H1 (cell line): ENCODE measurements around the gene BAZ2B.

Experiments used
- CBX5 ChIP-seq: fragments of 300-800, 300-1000 bp; sonication (generic); IDR thresholded peaks from 2 replicates; pipeline ENCODE4 v1.7.1; 2016; ENCODE audit warnings: antibody characterized with exemption, low read length, low read depth
- CTCF ChIP-seq, 3 experiments: IDR thresholded peaks; 1 replicate in 2 of 3; 2 replicates in 1 of 3; pipeline versions ENCODE4 v1.5.1 to v1.6.1; 2011; ENCODE audit warnings: low read length in 3 of 3, mild to moderate bottlenecking in 3 of 3, inconsistent platforms in 2 of 3, low read depth in 1 of 3, moderate library complexity in 1 of 3; ENCODE audit not compliant: insufficient read depth in 1 of 3; ENCODE audit errors: control extremely low read depth in 1 of 3
- E2F6 ChIP-seq: IDR thresholded peaks from 2 replicates; pipeline ENCODE4 v1.6.1; 2012; ENCODE audit warnings: inconsistent platforms
- EGR1 ChIP-seq: IDR thresholded peaks from 2 replicates; pipeline ENCODE4 v1.6.1; 2011; ENCODE audit warnings: low read depth, low read length, borderline replicate concordance
- JUN ChIP-seq: IDR thresholded peaks from 2 replicates; pipeline ENCODE4 v1.6.1; 2011; ENCODE audit warnings: low read depth, mild to moderate bottlenecking, improper control_type of control experiment, low read length
- KDM1A ChIP-seq: fragments of 200-600, 300-600 bp; sonication (generic); IDR thresholded peaks from 2 replicates; pipeline ENCODE4 v1.7.1; 2016; ENCODE audit warnings: mild to moderate bottlenecking, low read length, borderline replicate concordance
- MAX ChIP-seq: IDR thresholded peaks from 2 replicates; pipeline ENCODE4 v1.6.1; 2012; ENCODE audit warnings: inconsistent platforms
- POLR2A ChIP-seq, 2 experiments: IDR thresholded peaks; 1 replicate in 1 of 2; 2 replicates in 1 of 2; pipeline ENCODE4 v1.6.1; 2011; ENCODE audit warnings: low read depth in 2 of 2, low read length in 2 of 2, mild to moderate bottlenecking in 2 of 2; ENCODE audit errors: control extremely low read depth in 1 of 2
- SIX5 ChIP-seq: IDR thresholded peaks from 2 replicates; pipeline ENCODE4 v1.6.1; 2011; ENCODE audit warnings: mild to moderate bottlenecking, low read depth, low read length
- YY1 ChIP-seq: IDR thresholded peaks from 2 replicates; pipeline ENCODE4 v1.6.1; 2011; ENCODE audit warnings: low read depth, mild to moderate bottlenecking, low read length

DNA sequence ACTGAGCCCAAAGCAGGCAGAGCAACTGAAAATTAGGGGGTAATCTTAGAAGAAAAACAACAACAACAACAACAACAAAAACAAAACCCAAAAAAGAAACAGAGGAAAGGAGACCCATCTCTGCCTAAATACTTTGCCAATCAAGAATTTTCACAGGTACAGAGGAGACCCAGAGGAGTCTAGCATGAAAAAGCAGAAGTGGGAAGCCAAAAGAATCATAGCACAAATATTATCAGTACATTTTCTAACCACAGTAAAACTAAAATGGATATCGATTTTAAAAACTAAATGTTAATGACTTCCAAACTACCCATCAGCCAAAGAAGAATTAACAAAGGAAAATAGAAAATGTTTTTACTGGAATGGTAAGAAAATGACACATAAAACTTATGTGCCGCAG, 148.1 kb downstream of the BAZ2B start:
- TF ChIP-seq POLR2A (IDR thresholded peaks at IDR 0.05; ENCODE audit: control extremely low read depth in 1 of 2, low read depth in 2 of 2, low read length in 2 of 2) = no peak
- no peak for TF ChIP-seq EGR1
- TF ChIP-seq CTCF (IDR thresholded peaks at IDR 0.05; ENCODE audit: control extremely low read depth in 1 of 3, insufficient read depth in 1 of 3, low read depth in 1 of 3, low read length in 3 of 3) = no peak
- TF ChIP-seq YY1 = no peak
- no peak for TF ChIP-seq JUN
- no peak for TF ChIP-seq MAX
- no peak for TF ChIP-seq E2F6
- TF ChIP-seq SIX5 = no peak
- TF ChIP-seq KDM1A = no peak
- TF ChIP-seq CBX5 = no peak
